Stimulated activated naive CD8-positive, alpha-beta T cell treated with anti-CD3 and anti-CD28 coated beads, Interleukin-15, Interleukin-2, amounts not matched to agents 100 U/mL and 50 U/mL, for 24 hours (primary cell): Measurements from ENCODE around the gene HS3ST3A1.
"Not testable (repeated sequence)": the region's sequence is repeated elsewhere in the genome, so short reads cannot be mapped to it uniquely, and the experiment has no call there.

ENCODE experiments used
- ATAC-seq: fragments of 150-1000 bp; cut with Tn5 transposase; one replicate; pipeline ENCODE4 v1.10.0; 2021
- DNase-seq: peaks from one replicate; pipeline ENCODE4 v3.0.0; 2021

Gene HS3ST3A1

GRCh38 chr17:13575922-13576419, 25.8 kb downstream of the HS3ST3A1 start:
- ATAC-seq (no peak), DNase-seq (no peak)

DNA sequence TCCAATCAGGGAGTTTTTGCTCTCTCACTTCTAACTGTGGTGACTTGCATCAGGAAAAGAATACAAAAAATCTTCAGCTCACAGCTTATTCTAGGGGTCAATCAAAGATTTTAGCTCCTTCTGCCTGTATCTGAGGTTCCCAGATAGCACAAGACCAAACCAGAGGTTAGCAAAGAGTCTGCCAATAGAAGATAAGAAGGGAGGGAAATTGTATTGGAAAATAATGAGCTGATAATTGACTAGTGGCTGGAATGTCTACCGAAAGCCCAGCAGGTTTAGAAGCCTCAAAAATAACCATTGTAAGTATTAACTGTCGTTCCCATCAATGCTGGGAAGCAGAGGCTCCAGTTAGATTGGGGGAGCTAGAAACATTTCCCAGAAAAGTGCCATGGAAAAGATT, 26.3 kb downstream of the HS3ST3A1 start:
- ATAC-seq (no peak), DNase-seq (no peak)

DNA sequence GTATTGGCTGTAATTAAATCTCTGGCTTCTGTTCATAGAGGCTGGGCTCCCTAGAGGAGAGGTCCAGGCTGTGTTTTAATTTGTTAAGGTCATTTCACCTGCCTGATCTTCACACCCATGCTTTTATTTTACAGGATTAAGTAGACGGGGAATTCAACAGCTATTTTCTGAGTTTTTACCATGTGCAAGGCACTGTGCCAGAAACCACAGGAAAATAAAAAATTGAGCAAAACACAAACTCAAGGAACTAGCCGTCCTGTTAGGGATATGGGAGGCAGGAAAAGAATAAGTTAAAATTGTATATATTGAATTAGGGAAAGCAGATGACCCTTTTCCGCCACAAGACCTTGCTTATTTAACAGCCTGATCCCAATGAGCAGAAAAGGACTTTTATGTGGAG, 29.1 kb downstream of the HS3ST3A1 start:
- ATAC-seq (no peak), DNase-seq (no peak)

GRCh38 chr17:13569398-13570123, 32.2 kb downstream of the HS3ST3A1 start:
- DNase-seq (no peak), ATAC-seq (no peak)

GRCh38 chr17:13568582-13569397, 32.9 kb downstream of the HS3ST3A1 start:
- no peak for ATAC-seq
- no peak for DNase-seq

DNA sequence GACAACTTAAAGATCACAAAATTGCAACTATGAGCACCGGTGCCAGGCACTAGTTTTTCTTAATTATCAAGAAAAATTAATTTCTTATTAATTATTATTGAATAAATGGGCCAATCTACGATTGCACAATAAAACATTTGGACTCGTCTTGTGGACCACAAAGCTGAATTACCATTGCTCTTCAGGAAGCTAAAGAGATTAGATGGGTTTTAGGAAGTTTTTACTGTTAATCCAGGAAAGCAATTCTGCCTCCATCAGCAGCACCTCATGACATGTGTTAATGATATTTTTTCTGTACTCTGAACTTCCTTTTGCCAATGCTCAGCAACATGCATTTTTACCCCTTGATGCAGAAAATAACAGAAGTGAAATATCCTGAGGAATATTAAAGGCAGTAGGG, 37.9 kb downstream of the HS3ST3A1 start:
- no peak for DNase-seq
- no peak for ATAC-seq

- ATAC-seq (no peak), DNase-seq (no peak)
Observed at GRCh38 chr17:13562271-13562800, 39.4 kb downstream of the HS3ST3A1 start.

- ATAC-seq (no peak), DNase-seq (no peak)
Observed at GRCh38 chr17:13561606-13562270, 40.0 kb downstream of the HS3ST3A1 start.

- no peak for ATAC-seq
Observed at GRCh38 chr17:13560935-13561334, 40.8 kb downstream of the HS3ST3A1 start.

GRCh38 chr17:13558588-13558987, 43.1 kb downstream of the HS3ST3A1 start:
- no peak for ATAC-seq

More at GRCh38 chr17:13560935-13561334, 40.8 kb downstream of the HS3ST3A1 start:
- no peak for DNase-seq

GRCh38 chr17:13557077-13557476, 44.7 kb downstream of the HS3ST3A1 start:
- no peak for ATAC-seq
- no peak for DNase-seq

More at GRCh38 chr17:13558588-13558987, 43.1 kb downstream of the HS3ST3A1 start:
- no peak for DNase-seq

DNA sequence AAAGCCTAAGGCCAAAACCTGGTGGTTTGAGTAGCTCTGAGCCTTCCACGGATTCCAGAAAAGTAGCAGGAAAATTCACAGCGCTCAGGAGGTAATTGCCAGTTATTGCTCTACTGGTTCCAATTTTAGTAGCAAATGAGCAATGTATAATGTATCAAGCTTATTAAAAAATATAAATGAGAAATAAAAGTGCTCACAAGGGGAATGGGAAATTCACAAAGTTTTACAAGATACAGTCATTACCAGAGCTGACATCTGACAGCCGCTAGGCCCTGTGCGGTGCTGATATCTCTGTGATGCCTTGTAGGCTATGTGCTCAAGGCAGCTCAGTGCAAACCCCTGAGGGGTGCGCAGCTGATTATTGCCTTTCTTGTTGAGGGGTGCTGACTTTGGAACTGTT, 47.5 kb downstream of the HS3ST3A1 start:
- DNase-seq: no peak
- no peak for ATAC-seq

DNA sequence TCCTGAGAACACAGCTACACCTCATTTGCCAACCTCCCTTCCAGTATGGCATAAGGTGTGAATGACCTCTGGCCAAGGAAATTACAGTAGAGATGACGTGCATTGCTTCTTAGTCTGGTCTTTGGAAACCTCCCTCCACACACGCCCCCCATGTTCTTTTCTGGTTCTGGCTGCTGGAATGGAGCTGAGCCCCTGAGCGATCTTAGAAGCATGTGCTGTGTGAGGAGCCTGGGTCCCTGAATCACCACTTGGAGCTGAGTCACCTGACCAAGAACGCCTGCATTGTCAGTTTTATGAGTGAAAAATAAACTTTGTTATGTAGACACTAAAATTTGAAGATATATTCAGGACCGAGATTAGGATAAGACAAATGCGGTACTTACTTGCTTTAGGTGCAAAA, 51.4 kb downstream of the HS3ST3A1 start:
- ATAC-seq: no peak
- no peak for DNase-seq

DNA sequence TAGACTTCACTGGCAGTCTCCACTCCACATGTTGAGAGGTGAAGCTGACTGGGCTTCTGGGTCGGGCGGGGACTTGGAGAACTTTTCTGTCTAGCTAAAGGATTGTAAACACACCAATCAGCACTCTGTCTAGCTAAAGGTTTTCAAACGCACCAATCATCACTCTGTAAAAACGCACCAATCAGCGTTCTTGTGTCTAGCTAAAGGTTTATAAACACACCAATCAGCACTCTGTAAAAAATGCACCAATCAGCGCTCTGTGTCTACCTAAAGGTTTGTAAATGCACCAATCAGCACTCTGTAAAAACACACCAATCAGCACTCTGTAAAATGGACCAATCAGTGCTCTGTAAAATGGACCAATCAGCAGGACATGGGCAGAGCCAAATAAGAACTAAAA, 53.2 kb downstream of the HS3ST3A1 start:
- ATAC-seq, DNase-seq: not testable (repeated sequence)

- DNase-seq (no peak), ATAC-seq (no peak)
Observed at GRCh38 chr17:13546851-13547250, 54.9 kb downstream of the HS3ST3A1 start.

DNA sequence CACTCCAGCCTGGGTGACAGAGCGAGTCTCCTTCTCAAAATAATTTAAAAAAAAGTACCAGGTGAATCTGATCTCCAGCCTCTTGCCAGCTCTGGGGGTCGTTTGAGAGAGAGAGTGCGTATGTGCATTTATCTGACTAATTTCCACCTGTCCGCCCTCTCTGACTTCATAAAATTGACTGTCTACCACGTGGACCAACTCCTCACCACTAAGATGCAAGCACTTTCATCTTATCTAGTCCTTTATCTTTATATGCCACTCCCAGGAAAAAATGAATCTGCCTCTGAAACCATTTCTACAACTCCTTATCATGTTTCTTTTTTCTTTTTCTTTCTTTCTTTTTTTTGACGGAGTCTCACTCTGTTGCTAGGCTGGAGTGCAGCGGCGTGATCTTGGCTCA, 55.8 kb downstream of the HS3ST3A1 start:
- ATAC-seq (no peak), DNase-seq (no peak)

DNA sequence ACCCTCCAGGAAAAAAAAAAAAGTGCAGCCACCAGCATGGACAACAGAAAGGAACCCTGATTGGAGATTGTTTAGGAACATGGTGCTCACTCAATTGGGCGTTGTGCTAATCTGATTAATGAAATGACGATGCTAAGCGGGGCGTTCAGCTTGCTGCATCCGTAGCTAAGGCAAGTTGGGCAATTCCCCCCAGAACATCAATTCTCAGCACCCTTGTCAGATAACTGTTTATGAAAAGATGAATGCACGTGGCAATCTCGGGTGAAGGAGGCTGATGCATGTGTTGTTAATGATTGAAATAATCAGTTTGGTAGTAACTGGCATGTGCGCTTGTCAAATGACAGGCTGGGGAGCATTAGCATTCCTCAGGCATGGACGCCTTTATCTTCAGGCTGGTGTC, 57.0 kb downstream of the HS3ST3A1 start:
- no peak for ATAC-seq
- DNase-seq: no peak

DNA sequence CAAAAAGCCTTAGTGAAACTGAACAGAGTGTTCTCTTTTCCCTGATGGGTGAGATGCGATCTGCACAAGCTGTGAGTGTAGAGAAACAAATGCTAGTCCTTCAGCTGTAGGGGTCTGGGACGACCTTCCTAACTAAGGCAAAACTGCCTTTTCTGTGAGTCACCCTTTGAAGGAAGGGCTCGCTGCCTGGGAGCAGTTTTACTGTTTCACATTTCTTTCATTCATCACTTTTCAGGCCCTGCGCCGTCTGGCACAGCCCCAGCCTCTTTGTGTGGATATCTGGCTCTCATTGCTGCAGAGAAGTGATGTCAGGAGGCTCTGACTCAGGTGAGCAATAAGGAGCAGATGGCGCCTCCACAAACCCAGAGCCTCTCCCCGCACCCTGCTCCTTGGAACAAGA, 57.4 kb downstream of the HS3ST3A1 start:
- ATAC-seq (no peak), DNase-seq (no peak)

DNA sequence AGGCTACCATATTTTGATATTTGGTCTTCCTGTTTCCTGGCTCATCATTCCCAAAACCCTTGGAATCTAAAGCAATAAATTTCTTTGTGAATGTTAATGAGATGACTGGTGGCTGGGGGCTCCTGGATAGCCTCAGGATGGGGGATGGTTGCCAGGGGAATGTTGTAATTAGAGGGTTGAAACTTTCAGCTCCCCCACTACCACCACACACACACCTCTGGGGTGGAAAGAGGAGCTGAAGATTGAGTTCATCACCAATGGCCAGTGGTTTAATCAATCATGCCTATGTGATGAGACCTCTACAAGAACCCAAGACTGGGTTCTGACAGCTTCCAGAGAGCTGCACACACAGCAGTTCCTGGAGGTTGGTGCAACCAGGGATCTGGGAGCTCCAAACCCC, 59.1 kb downstream of the HS3ST3A1 start:
- no peak for ATAC-seq

DNA sequence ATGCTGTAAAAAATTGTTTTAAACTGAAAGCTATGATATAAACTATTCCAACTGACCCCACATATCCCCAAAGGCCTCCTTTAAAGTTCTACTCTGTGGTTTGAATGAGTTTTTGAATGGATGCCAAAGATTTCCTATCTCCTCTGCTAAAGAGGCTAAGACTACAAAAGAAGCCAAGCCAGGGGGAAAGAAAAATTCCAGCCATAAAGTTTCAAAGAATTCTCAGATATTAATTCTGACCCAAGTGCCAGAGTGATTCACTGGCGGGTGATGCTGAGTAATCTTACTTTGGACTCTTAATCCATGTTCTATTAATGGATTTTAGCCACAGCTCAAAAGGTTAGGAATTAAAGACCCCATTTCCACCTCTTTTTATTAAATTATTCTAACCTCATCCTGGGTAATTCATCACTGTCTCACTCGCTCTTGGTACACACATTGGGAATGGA, 60.7 kb downstream of the HS3ST3A1 start:
- no peak for DNase-seq
- ATAC-seq: no peak

More for the DNA sequence above, 59.1 kb downstream of the HS3ST3A1 start:
- DNase-seq: no peak

- DNase-seq (no peak), ATAC-seq (no peak)
Observed at GRCh38 chr17:13540546-13540945, 61.2 kb downstream of the HS3ST3A1 start.

GRCh38 chr17:13539421-13539820, 62.3 kb downstream of the HS3ST3A1 start:
- ATAC-seq (no peak), DNase-seq (no peak)
